Smooth muscle cell (in vitro differentiated cells): ENCODE measurements around the gene KLF8. TPM values are rescaled to one million over a fixed set of nuclear protein-coding genes. Genes with fewer than 3 reads are reported as not detected.

Experiments used
- DNase-seq: peaks from one replicate; lab custom pipeline; 2025; ENCODE audit not compliant: unreplicated experiment; lab: John Stamatoyannopoulos, UW
- H2AFZ ChIP-seq: fragments of 200-600 bp; sonication (generic); 2 replicates; pipeline ENCODE4 v1.6.0; 2016; ENCODE audit warnings: antibody characterized with exemption, low read depth, mild to moderate bottlenecking
- H3F3A ChIP-seq: fragments of 200-600 bp; sonication (generic); 2 replicates; pipeline ENCODE4 v1.6.0; 2017; ENCODE audit warnings: antibody characterized with exemption, low read depth
- H3K27ac ChIP-seq: fragments of 200-600 bp; sonication (generic); 2 replicates; pipeline ENCODE4 v1.5.1; 2016; ENCODE audit warnings: low read depth, mild to moderate bottlenecking
- H3K27me3 ChIP-seq: fragments of 200-600 bp; sonication (generic); 2 replicates; pipeline ENCODE4 v1.6.1; 2016; ENCODE audit warnings: low read depth, mild to moderate bottlenecking
- H3K36me3 ChIP-seq: fragments of 200-600 bp; sonication (generic); 2 replicates; pipeline ENCODE4 v1.5.1; 2016; ENCODE audit warnings: low read depth
- H3K4me1 ChIP-seq: fragments of 200-600 bp; sonication (generic); 2 replicates; pipeline ENCODE4 v1.5.1; 2016; ENCODE audit warnings: low read depth
- H3K4me2 ChIP-seq: fragments of 200-600 bp; sonication (generic); 2 replicates; pipeline ENCODE4 v1.6.0; 2016; ENCODE audit warnings: mild to moderate bottlenecking
- H3K4me3 ChIP-seq: fragments of 200-600 bp; sonication (generic); 2 replicates; pipeline ENCODE4 v1.5.1; 2016; ENCODE audit warnings: mild to moderate bottlenecking
- H3K79me2 ChIP-seq: fragments of 200-600 bp; sonication (generic); 2 replicates; pipeline ENCODE4 v1.6.0; 2016; ENCODE audit warnings: low read depth, mild to moderate bottlenecking
- H3K9ac ChIP-seq: fragments of 200-600 bp; sonication (generic); 2 replicates; pipeline ENCODE4 v1.6.0; 2016; ENCODE audit warnings: low read depth
- H3K9me3 ChIP-seq: fragments of 200-600 bp; sonication (generic); replicated peaks from 2 replicates; pipeline ENCODE4 v1.5.1; 2016; ENCODE audit warnings: low read depth
- H4K20me1 ChIP-seq: fragments of 200-600 bp; sonication (generic); 2 replicates; pipeline ENCODE4 v1.6.0; 2016; ENCODE audit warnings: low read depth
- CTCF ChIP-seq: fragments of 200-600 bp; sonication (generic); IDR thresholded peaks from 2 replicates; pipeline ENCODE4 v1.5.1; 2017; ENCODE audit warnings: borderline replicate concordance, mild to moderate bottlenecking, antibody characterized with exemption; ENCODE audit not compliant: insufficient read depth, poor library complexity, severe bottlenecking
- WGBS: methylation state at CpG from one replicate; pipeline ENCODE4 v1.1.7; 2016; ENCODE audit warnings: low lambda C conversion rate; 5-methylcytosine and 5-hydroxymethylcytosine counted together
- polyA plus RNA-seq: library from polyadenylated mRNA; unstranded; fragments of >200 nt; fragmentation: Nextera tagmentation; extraction: Ambion mirVana; gene quantifications from 2 replicates; pipeline ENCODE4 v1.2.1, GENCODE V29; 2016
- total RNA-seq: library from RNA; depleted of rRNA; stranded (reverse); fragments of >200 nt; gene quantifications from 2 replicates; pipeline ENCODE4 v1.2.3, GENCODE V29; 2014

The KLF8 gene
- total and polyA plus RNA-seq, 2 experiments from 2014 or later: 6.6 to 21.3 TPM

DNA sequence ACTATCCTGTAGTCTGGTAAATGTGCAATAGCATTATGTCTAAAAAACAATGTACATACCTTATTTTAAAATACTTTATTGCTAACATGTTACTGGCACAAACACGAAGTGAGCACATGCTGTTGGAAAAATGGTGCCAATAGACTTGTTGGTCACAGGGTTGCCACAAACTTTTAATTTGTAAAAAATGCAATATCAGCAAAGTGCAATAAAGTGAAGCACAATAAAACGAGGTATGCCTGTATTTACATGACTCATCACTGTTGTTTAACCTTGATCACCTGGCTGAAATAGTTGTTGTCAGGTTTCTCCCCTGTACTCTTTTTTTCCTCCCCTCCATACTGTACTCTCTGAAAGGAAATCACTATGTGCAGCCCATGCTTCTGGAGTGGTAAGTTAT lies 56.5 kb downstream of the KLF8 start:
- Histone ChIP-seq H3K4me1 (no peaks in the 10 kb centered on the region), H3K27ac (no peak overlapping the region), H2AFZ (no peak overlapping the region), H3F3A (no peaks in the 10 kb centered on the region), H3K4me3 (no peak overlapping the region), H3K79me2 (no peaks in the 10 kb centered on the region), H3K9me3 (no peaks in the 10 kb centered on the region), H3K36me3 (peaks cover 5% of the 10 kb centered on the region), H3K9ac (no peak overlapping the region), H4K20me1 (no peaks in the 10 kb centered on the region), H3K27me3 (no peaks in the 10 kb centered on the region), H3K4me2 (no peak overlapping the region)
- WGBS: 63% methylated on average over 2 of the region's 2 CpGs
- TF ChIP-seq CTCF: no peak
- DNase-seq: no peak

- Histone ChIP-seq H3K4me1 (no peaks in the 10 kb centered on the region), H3K27ac (no peak overlapping the region), H3K36me3 (peaks cover 5% of the 10 kb centered on the region), H3K9me3 (no peaks in the 10 kb centered on the region), H3K27me3 (no peaks in the 10 kb centered on the region), H3K79me2 (no peaks in the 10 kb centered on the region), H3F3A (no peaks in the 10 kb centered on the region), H4K20me1 (no peaks in the 10 kb centered on the region), H2AFZ (no peak overlapping the region), H3K9ac (no peak overlapping the region), H3K4me3 (no peak overlapping the region), H3K4me2 (no peak overlapping the region)
- TF ChIP-seq CTCF: no peak
- no peak for DNase-seq
- WGBS: 57% methylated on average over 1 of the region's 1 CpG
These were observed 57.3 kb downstream of the KLF8 start for GRCh38 chrX:56289449-56289848.

- Histone ChIP-seq H4K20me1 (no peaks in the 10 kb centered on the region), H2AFZ (no peak overlapping the region), H3K27me3 (no peaks in the 10 kb centered on the region), H3K36me3 (no peaks in the 10 kb centered on the region), H3K9ac (no peak overlapping the region), H3K4me2 (no peak overlapping the region), H3K4me3 (no peak overlapping the region), H3F3A (no peaks in the 10 kb centered on the region), H3K4me1 (no peaks in the 10 kb centered on the region), H3K9me3 (peaks cover 5% of the 10 kb centered on the region), H3K27ac (no peak overlapping the region), H3K79me2 (no peaks in the 10 kb centered on the region)
- no peak for DNase-seq
- no peak for TF ChIP-seq CTCF
- WGBS: 67% methylated on average over 1 of the region's 1 CpG
These were observed 76.6 kb downstream of the KLF8 start for GRCh38 chrX:56308726-56309125.

DNA sequence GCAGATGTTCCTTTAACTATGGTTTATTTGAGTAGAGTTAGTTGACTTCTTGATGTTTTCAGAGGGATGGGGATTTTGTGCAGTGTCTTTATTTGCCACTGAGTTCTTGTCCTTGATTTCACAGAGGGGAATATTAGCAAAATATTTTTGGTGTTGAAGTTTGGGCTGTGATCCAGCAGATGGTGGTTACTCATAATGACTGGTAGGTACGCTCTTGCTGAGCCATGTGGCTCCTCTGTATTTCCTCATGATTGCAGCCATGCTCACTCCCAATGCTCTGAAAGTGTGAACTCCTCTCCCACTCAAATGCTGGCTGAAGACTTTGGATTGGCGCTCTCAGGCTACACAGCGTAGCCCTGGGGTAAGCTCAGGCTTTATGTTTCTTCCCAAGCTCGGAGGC lies 77.7 kb downstream of the KLF8 start:
- no peak for DNase-seq
- Histone ChIP-seq H3K27me3 (no peaks in the 10 kb centered on the region), H4K20me1 (no peaks in the 10 kb centered on the region), H3K27ac (no peak overlapping the region), H3K9me3 (peaks cover 5% of the 10 kb centered on the region), H3K4me3 (no peak overlapping the region), H2AFZ (no peak overlapping the region), H3F3A (no peaks in the 10 kb centered on the region), H3K9ac (no peak overlapping the region), H3K36me3 (no peaks in the 10 kb centered on the region), H3K4me2 (no peak overlapping the region), H3K4me1 (no peaks in the 10 kb centered on the region), H3K79me2 (no peaks in the 10 kb centered on the region)
- WGBS: 75% methylated on average over 4 of the region's 4 CpGs
- TF ChIP-seq CTCF: no peak
